Mucosa of stomach (tissue), 1 donor: ENCODE data around the gene MCFD2.

Source experiments
- H3K27me3 ChIP-seq: one replicate; pipeline ENCODE4 v1.7.0; 2013; ENCODE audit warnings: mild to moderate bottlenecking, low read length; ENCODE audit not compliant: control insufficient read depth, insufficient read depth
- H3K36me3 ChIP-seq: one replicate; pipeline ENCODE4 v1.7.0; 2013; ENCODE audit warnings: low read length; ENCODE audit not compliant: control insufficient read depth, insufficient read depth
- H3K4me1 ChIP-seq: one replicate; pipeline ENCODE4 v1.7.0; 2013; ENCODE audit warnings: mild to moderate bottlenecking, low read length; ENCODE audit not compliant: control insufficient read depth, insufficient read depth
- H3K4me3 ChIP-seq: one replicate; pipeline ENCODE4 v1.7.0; 2013; ENCODE audit warnings: low read length
- H3K9ac ChIP-seq: one replicate; pipeline ENCODE4 v1.7.0; 2013; ENCODE audit warnings: mild to moderate bottlenecking, low read length, moderate library complexity
- H3K9me3 ChIP-seq: one replicate; pipeline ENCODE4 v1.7.0; 2013; ENCODE audit warnings: mild to moderate bottlenecking, low read length, moderate library complexity; ENCODE audit not compliant: control insufficient read depth
- donor health status: Pancreatic carcinoma.

The MCFD2 gene

GRCh38 chr2:46875226-46875899 lies 40.2 kb downstream of the MCFD2 start:
- Histone ChIP-seq H3K4me1 (peaks cover 17% of the 10 kb centered on the region), H3K36me3 (no peaks in the 10 kb centered on the region), H3K4me3 (no peak overlapping the region), H3K9ac (no peak overlapping the region), H3K27me3 (no peaks in the 10 kb centered on the region), H3K9me3 (no peaks in the 10 kb centered on the region)

- H3K36me3 ChIP-seq, result no peaks in the 10 kb centered on the region
- H3K9me3 ChIP-seq, result no peaks in the 10 kb centered on the region
- H3K4me1 ChIP-seq, result peaks cover 17% of the 10 kb centered on the region
- no peaks in the 10 kb centered on the region for H3K27me3 ChIP-seq
- H3K9ac ChIP-seq, result no peak overlapping the region
- H3K4me3 ChIP-seq, result no peak overlapping the region
Observed at GRCh38 chr2:46874236-46874929, 41.2 kb downstream of the MCFD2 start.

GRCh38 chr2:46873604-46874068 lies 42.0 kb downstream of the MCFD2 start:
- peaks cover 17% of the 10 kb centered on the region for H3K4me1 ChIP-seq
- no peaks in the 10 kb centered on the region for H3K9me3 ChIP-seq

GRCh38 chr2:46872902-46873603 lies 42.6 kb downstream of the MCFD2 start:
- Histone ChIP-seq H3K9ac (no peak overlapping the region), H3K4me3 (no peak overlapping the region), H3K4me1 (peaks cover 17% of the 10 kb centered on the region), H3K9me3 (no peaks in the 10 kb centered on the region), H3K27me3 (no peaks in the 10 kb centered on the region), H3K36me3 (no peaks in the 10 kb centered on the region)

More at GRCh38 chr2:46873604-46874068, 42.0 kb downstream of the MCFD2 start:
- Histone ChIP-seq H3K36me3 (no peaks in the 10 kb centered on the region), H3K27me3 (no peaks in the 10 kb centered on the region), H3K9ac (no peak overlapping the region), H3K4me3 (no peak overlapping the region)

GRCh38 chr2:46871976-46872381 lies 43.6 kb downstream of the MCFD2 start:
- Histone ChIP-seq H3K36me3 (no peaks in the 10 kb centered on the region), H3K4me1 (peaks cover 19% of the 10 kb centered on the region), H3K4me3 (no peak overlapping the region), H3K27me3 (no peaks in the 10 kb centered on the region), H3K9me3 (no peaks in the 10 kb centered on the region), H3K9ac (no peak overlapping the region)

- peaks cover 35% of the 10 kb centered on the region for H3K4me1 ChIP-seq
- H3K4me3 ChIP-seq, result no peak overlapping the region
- no peak overlapping the region for H3K9ac ChIP-seq
- no peaks in the 10 kb centered on the region for H3K27me3 ChIP-seq
- no peaks in the 10 kb centered on the region for H3K36me3 ChIP-seq
- no peaks in the 10 kb centered on the region for H3K9me3 ChIP-seq
Observed at GRCh38 chr2:46870051-46870839, 45.4 kb downstream of the MCFD2 start.

GRCh38 chr2:46869621-46870020 lies 46.0 kb downstream of the MCFD2 start:
- H3K27me3 ChIP-seq, result no peaks in the 10 kb centered on the region
- peaks cover 4% of the 10 kb centered on the region for H3K9me3 ChIP-seq
- no peak overlapping the region for H3K4me3 ChIP-seq

GRCh38 chr2:46866770-46867246 lies 48.8 kb downstream of the MCFD2 start:
- Histone ChIP-seq H3K4me1 (peaks cover 22% of the 10 kb centered on the region), H3K27me3 (no peaks in the 10 kb centered on the region), H3K9me3 (peaks cover 4% of the 10 kb centered on the region), H3K9ac (no peak overlapping the region), H3K36me3 (no peaks in the 10 kb centered on the region), H3K4me3 (no peak overlapping the region)

More at GRCh38 chr2:46869621-46870020, 46.0 kb downstream of the MCFD2 start:
- no peak overlapping the region for H3K9ac ChIP-seq
- H3K4me1 ChIP-seq, result peaks cover 35% of the 10 kb centered on the region
- no peaks in the 10 kb centered on the region for H3K36me3 ChIP-seq

- peaks cover 4% of the 10 kb centered on the region for H3K9me3 ChIP-seq
- H3K4me1 ChIP-seq, result peaks cover 22% of the 10 kb centered on the region
- H3K9ac ChIP-seq, result no peak overlapping the region
- H3K36me3 ChIP-seq, result no peaks in the 10 kb centered on the region
- no peaks in the 10 kb centered on the region for H3K27me3 ChIP-seq
- H3K4me3 ChIP-seq, result no peak overlapping the region
Observed at GRCh38 chr2:46865181-46865970, 50.2 kb downstream of the MCFD2 start.

GRCh38 chr2:46863882-46864281 lies 51.7 kb downstream of the MCFD2 start:
- Histone ChIP-seq H3K27me3 (no peaks in the 10 kb centered on the region), H3K9me3 (peaks cover 4% of the 10 kb centered on the region)

GRCh38 chr2:46862514-46862913 lies 53.1 kb downstream of the MCFD2 start:
- H3K9me3 ChIP-seq, result peaks cover 4% of the 10 kb centered on the region
- no peak overlapping the region for H3K4me3 ChIP-seq
- H3K27me3 ChIP-seq, result no peaks in the 10 kb centered on the region
- no peak overlapping the region for H3K9ac ChIP-seq
- H3K4me1 ChIP-seq, result peaks cover 22% of the 10 kb centered on the region
- H3K36me3 ChIP-seq, result no peaks in the 10 kb centered on the region

More at GRCh38 chr2:46863882-46864281, 51.7 kb downstream of the MCFD2 start:
- Histone ChIP-seq H3K36me3 (no peaks in the 10 kb centered on the region), H3K4me1 (peaks cover 22% of the 10 kb centered on the region), H3K9ac (no peak overlapping the region), H3K4me3 (no peak overlapping the region)
